Neuronal stem cell (in vitro differentiated cells): Measurements from ENCODE around the gene HSPE1.
"Not testable (repeated sequence)": the region's sequence is repeated elsewhere in the genome, so short reads cannot be mapped to it uniquely, and the experiment has no call there.

Experiments
- DNase-seq: peaks from one replicate; pipeline ENCODE4 v3.0.0-alpha.2; 2013; ENCODE audit warnings: low spot score
- H2AFZ ChIP-seq: one replicate; pipeline ENCODE4 v1.6.1; 2013; ENCODE audit warnings: mild to moderate bottlenecking, low read length, inconsistent platforms
- H2AK5ac ChIP-seq: 2 replicates; pipeline ENCODE4 v1.6.1; 2013; ENCODE audit warnings: low read depth, mild to moderate bottlenecking, inconsistent platforms, low read length, moderate library complexity, mixed read lengths
- H2BK120ac ChIP-seq: 2 replicates; pipeline ENCODE4 v1.6.1; 2013; ENCODE audit warnings: low read depth, mild to moderate bottlenecking, inconsistent platforms, low read length, moderate library complexity, mixed read lengths
- H2BK12ac ChIP-seq: one replicate; pipeline ENCODE4 v1.6.1; 2013; ENCODE audit warnings: low read length, inconsistent platforms
- H2BK15ac ChIP-seq: 2 replicates; pipeline ENCODE4 v1.6.1; 2013; ENCODE audit warnings: mild to moderate bottlenecking, low read length, inconsistent platforms, mixed read lengths
- H2BK5ac ChIP-seq: one replicate; pipeline ENCODE4 v1.6.1; 2013; ENCODE audit warnings: inconsistent platforms, mild to moderate bottlenecking, low read length, moderate library complexity
- H3K14ac ChIP-seq: one replicate; pipeline ENCODE4 v1.6.1; 2013; ENCODE audit warnings: low read length, inconsistent platforms
- H3K18ac ChIP-seq: 2 replicates; pipeline ENCODE4 v1.6.1; 2013; ENCODE audit warnings: low read length, inconsistent platforms
- H3K23ac ChIP-seq: 2 replicates; pipeline ENCODE4 v1.6.1; 2013; ENCODE audit warnings: low read depth, mild to moderate bottlenecking, mixed read lengths, low read length, inconsistent platforms; ENCODE audit not compliant: poor library complexity
- H3K27ac ChIP-seq: replicated peaks from 3 replicates; pipeline ENCODE4 v1.5.1; 2013; ENCODE audit warnings: low read length, inconsistent platforms
- H3K27me3 ChIP-seq, 3 experiments: 2 replicates each; pipeline ENCODE4 v1.6.1; 2013; ENCODE audit warnings: low read length in 3 of 3, mild to moderate bottlenecking in 2 of 3, inconsistent platforms in 1 of 3, low read depth in 1 of 3, mixed read lengths in 1 of 3, moderate library complexity in 1 of 3; ENCODE audit not compliant: control insufficient read depth in 3 of 3, insufficient read depth in 3 of 3
- H3K36me3 ChIP-seq, 2 donors: replicated peaks in 1 of 2; 2 replicates each; pipeline ENCODE4 v1.6.1; 2013; ENCODE audit warnings: low read length in 2 of 2; ENCODE audit not compliant: control insufficient read depth in 2 of 2, insufficient read depth in 2 of 2
- H3K4ac ChIP-seq: 2 replicates; pipeline ENCODE4 v1.6.1; 2013; ENCODE audit warnings: inconsistent platforms, mild to moderate bottlenecking, low read length, moderate library complexity
- H3K4me1 ChIP-seq, 2 donors: 1 replicate in 1 of 2; 2 replicates in 1 of 2; pipeline ENCODE4 v1.6.1; 2013; ENCODE audit warnings: low read length in 2 of 2, low read depth in 1 of 2; ENCODE audit not compliant: control insufficient read depth in 2 of 2, insufficient read depth in 1 of 2
- H3K4me2 ChIP-seq: one replicate; pipeline ENCODE4 v1.6.1; 2013; ENCODE audit warnings: mild to moderate bottlenecking, low read length, inconsistent platforms; ENCODE audit not compliant: insufficient read depth, poor library complexity, severe bottlenecking
- H3K4me3 ChIP-seq, 2 donors: 2 replicates each; pipeline ENCODE4 v1.5.1; 2013; ENCODE audit warnings: low read length in 2 of 2, mild to moderate bottlenecking in 2 of 2, inconsistent platforms in 1 of 2, moderate library complexity in 1 of 2
- H3K79me1 ChIP-seq: one replicate; pipeline ENCODE4 v1.6.1; 2013; ENCODE audit warnings: low read depth, mild to moderate bottlenecking, inconsistent platforms, low read length, moderate library complexity
- H3K9ac ChIP-seq: one replicate; pipeline ENCODE4 v1.6.1; 2013; ENCODE audit warnings: mild to moderate bottlenecking, low read depth, low read length, inconsistent platforms; ENCODE audit not compliant: poor library complexity
- H3K9me3 ChIP-seq, 2 donors: replicated peaks in 1 of 2; 2 replicates each; pipeline versions ENCODE3 to v1.6.1; 2013; ENCODE audit warnings: low read length in 2 of 2, mild to moderate bottlenecking in 2 of 2, inconsistent platforms in 1 of 2, low read depth in 1 of 2, mixed read lengths in 1 of 2, moderate library complexity in 1 of 2; ENCODE audit not compliant: control insufficient read depth in 2 of 2, insufficient read depth in 1 of 2
- H4K8ac ChIP-seq: one replicate; pipeline ENCODE4 v1.6.1; 2013; ENCODE audit warnings: low read depth, mild to moderate bottlenecking, inconsistent platforms, low read length, moderate library complexity
- H4K91ac ChIP-seq: one replicate; pipeline ENCODE4 v1.6.1; 2013; ENCODE audit warnings: low read length, low read depth, mild to moderate bottlenecking, inconsistent platforms; ENCODE audit not compliant: poor library complexity
- WGBS, 2 donors: extraction: QIAGEN DNeasy Blood & Tissue Kit; methylation state at CpG; one replicate each; pipeline ENCODE4 v1.1.7; 2013; ENCODE audit warnings: missing lambda C conversion rate in 2 of 2, mixed read lengths in 1 of 2; ENCODE audit not compliant: insufficient read length in 2 of 2, insufficient replicate concordance in 1 of 2; ENCODE audit errors: extremely low coverage in 2 of 2; 5-methylcytosine and 5-hydroxymethylcytosine counted together

HSPE1 gene

GRCh38 chr2:197477797-197478196 lies 22.4 kb upstream of the HSPE1 start:
- Histone ChIP-seq H3K14ac (no peak overlapping the region), H4K91ac (no peak overlapping the region), H3K27me3 (no peaks in the 10 kb centered on the region), H2BK15ac (no peak overlapping the region), H3K18ac (no peak overlapping the region), H2BK5ac (no peak overlapping the region), H3K9ac (no peak overlapping the region), H3K9me3 (no peaks in the 10 kb centered on the region), H4K8ac (no peak overlapping the region), H3K36me3 (peaks cover 0 to 43% of the 10 kb centered on the region in 2 donors), H3K4me3 (no peak overlapping the region), H3K4me2 (no peak overlapping the region), H2BK120ac (no peak overlapping the region), H3K79me1 (no peaks in the 10 kb centered on the region), H3K4ac (no peak overlapping the region), H3K4me1 (no peaks in the 10 kb centered on the region), H2AFZ (no peak overlapping the region), H2AK5ac (no peak overlapping the region), H2BK12ac (no peak overlapping the region), H3K27ac (no peak overlapping the region), H3K23ac (no peak overlapping the region)
- no peak for DNase-seq
- no CpG with 5 or more reads among the region's 3 CpGs for WGBS, 2 donors

GRCh38 chr2:197480165-197481036 lies 19.8 kb upstream of the HSPE1 start:
- no peak overlapping the region for H2AFZ ChIP-seq
- no peak overlapping the region for H3K23ac ChIP-seq
- H3K18ac ChIP-seq: no peak overlapping the region
- H3K9me3 ChIP-seq: peaks cover 0 to 10% of the 10 kb centered on the region in 2 donors
- no peak overlapping the region for H3K9ac ChIP-seq
- no peak overlapping the region for H3K4me2 ChIP-seq
- no peak overlapping the region for H3K14ac ChIP-seq
- no peak overlapping the region for H3K4me3 ChIP-seq
- H2BK5ac ChIP-seq: no peak overlapping the region
- H3K79me1 ChIP-seq: no peaks in the 10 kb centered on the region
- H3K4ac ChIP-seq: no peak overlapping the region
- no peak for DNase-seq
- H2BK120ac ChIP-seq: no peak overlapping the region
- H2BK15ac ChIP-seq: no peak overlapping the region
- no peaks in the 10 kb centered on the region for H3K27me3 ChIP-seq
- H4K8ac ChIP-seq: no peak overlapping the region
- peaks cover 0 to 26% of the 10 kb centered on the region in 2 donors for H3K36me3 ChIP-seq
- no peak overlapping the region for H3K27ac ChIP-seq
- H3K4me1 ChIP-seq: no peaks in the 10 kb centered on the region
- no peak overlapping the region for H4K91ac ChIP-seq
- WGBS, 2 donors: no CpG with 5 or more reads among the region's 9 CpGs
- no peak overlapping the region for H2AK5ac ChIP-seq
- no peak overlapping the region for H2BK12ac ChIP-seq

GRCh38 chr2:197484248-197484647 lies 15.9 kb upstream of the HSPE1 start:
- peaks cover 10 to 43% of the 10 kb centered on the region in 2 donors for H3K36me3 ChIP-seq
- not testable (repeated sequence) for H3K4me1 ChIP-seq, H3K23ac ChIP-seq, H2BK15ac ChIP-seq, H3K9me3 ChIP-seq, H3K4me3 ChIP-seq, H4K91ac ChIP-seq, H2AFZ ChIP-seq, H2AK5ac ChIP-seq, H2BK12ac ChIP-seq, H3K27ac ChIP-seq, H4K8ac ChIP-seq, H3K79me1 ChIP-seq, DNase-seq, H3K4ac ChIP-seq, H3K27me3 ChIP-seq, H3K4me2 ChIP-seq, H3K18ac ChIP-seq, H2BK5ac ChIP-seq, H3K9ac ChIP-seq, H2BK120ac ChIP-seq, H3K14ac ChIP-seq
- no CpG with 5 or more reads among the region's 3 CpGs for WGBS, 2 donors

GRCh38 chr2:197486175-197486574 lies 14.0 kb upstream of the HSPE1 start:
- Histone ChIP-seq H3K79me1 (peaks cover 5% of the 10 kb centered on the region), H2BK120ac (no peak overlapping the region), H3K4me3 (no peak overlapping the region), H3K9me3 (peaks cover 0 to 10% of the 10 kb centered on the region in 2 donors), H3K23ac (no peak overlapping the region), H3K9ac (no peak overlapping the region), H3K4me2 (no peak overlapping the region), H2BK5ac (no peak overlapping the region), H3K36me3 (peaks cover 16 to 63% of the 10 kb centered on the region in 2 donors), H4K91ac (no peak overlapping the region), H3K14ac (no peak overlapping the region), H2BK12ac (no peak overlapping the region), H2AFZ (no peak overlapping the region), H4K8ac (no peak overlapping the region), H2AK5ac (no peak overlapping the region), H3K27ac (no peak overlapping the region), H3K4me1 (no peaks in the 10 kb centered on the region), H2BK15ac (no peak overlapping the region), H3K18ac (no peak overlapping the region), H3K4ac (no peak overlapping the region), H3K27me3 (no peaks in the 10 kb centered on the region)
- DNase-seq: no peak
- no CpG with 5 or more reads among the region's 2 CpGs for WGBS, 2 donors
